ENCODE results near the gene ITGAV. TPM values are rescaled to one million over a fixed set of nuclear protein-coding genes. Genes with fewer than 3 reads are reported as not detected.

Gene ITGAV
- total RNA-seq, 1 experiment from 2014 or later = 26.9 TPM

DNA sequence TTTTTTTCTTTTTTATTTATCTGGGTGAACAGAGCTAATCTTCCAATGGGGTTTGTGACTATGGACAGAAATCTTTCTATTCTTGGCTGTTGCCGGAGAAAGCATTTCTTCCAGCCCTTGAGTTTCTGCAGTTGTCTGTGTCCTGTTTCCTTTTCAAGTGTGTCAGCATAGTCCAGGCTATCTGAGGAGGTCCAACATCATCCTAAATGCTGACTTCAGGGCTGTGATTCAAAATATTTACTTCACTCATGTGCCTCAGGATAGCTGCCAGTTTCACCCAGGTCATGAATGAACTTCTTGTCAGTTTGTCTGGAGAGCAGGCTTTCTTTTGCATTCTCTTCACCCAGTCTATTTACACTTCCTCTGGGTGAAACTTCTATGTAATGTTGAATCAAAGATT lies 27.9 kb downstream of the ITGAV start:
- H3K27me3 Mint-ChIP-seq (ENCODE audit: low read depth) = no peaks in the 10 kb centered on the region
- Histone ChIP-seq H4K20me1 (ENCODE audit: control insufficient read depth, insufficient read depth, insufficient read length) (no peaks in the 10 kb centered on the region), H3T11ph (ENCODE audit: low read length) (no peak overlapping the region), H3K18ac (ENCODE audit: insufficient read length, low read depth, low read length) (no peak overlapping the region), H2BK5ac (ENCODE audit: insufficient read length, low read length) (no peak overlapping the region), H3K27me3 (ENCODE audit: insufficient read depth, low read length) (no peaks in the 10 kb centered on the region), H3K4ac (ENCODE audit: low read depth, low read length) (no peak overlapping the region), H2BK12ac (ENCODE audit: insufficient read length, low read depth, low read length) (no peak overlapping the region), H3K9me3 (ENCODE audit: control insufficient read depth, low read depth, low read length) (no peaks in the 10 kb centered on the region), H3K27ac (ENCODE audit: insufficient read length, low read depth, low read length) (no peak overlapping the region), H4K91ac (ENCODE audit: insufficient read length, low read depth, low read length) (no peak overlapping the region), H3K9ac (ENCODE audit: extremely low read depth, insufficient read length, low read length) (no peak overlapping the region), H3K79me1 (ENCODE audit: insufficient read depth, low read depth, low read length, poor library complexity, severe bottlenecking) (no peaks in the 10 kb centered on the region), H2BK15ac (ENCODE audit: low read depth, low read length) (no peak overlapping the region), H3K79me2 (ENCODE audit: insufficient read depth, low read length) (no peaks in the 10 kb centered on the region), H3K56ac (ENCODE audit: insufficient read length, low read depth, low read length) (no peak overlapping the region), H2AK5ac (ENCODE audit: insufficient read length, low read length) (no peak overlapping the region), H2BK120ac (ENCODE audit: low read depth, low read length, poor library complexity, severe bottlenecking) (no peak overlapping the region), H3K4me2 (ENCODE audit: insufficient read depth, insufficient read length, low read length) (no peak overlapping the region), H3K4me1 (ENCODE audit: insufficient read depth, low read length) (no peaks in the 10 kb centered on the region), H3K23ac (ENCODE audit: insufficient read length, low read depth, low read length) (no peak overlapping the region), H3K23me2 (ENCODE audit: insufficient read length, low read depth, low read length, poor library complexity, severe bottlenecking) (no peaks in the 10 kb centered on the region), H3K14ac (ENCODE audit: insufficient read depth, low read length) (no peak overlapping the region), H2AFZ (ENCODE audit: low read length) (no peak overlapping the region), H2BK20ac (ENCODE audit: low read depth, low read length, poor library complexity, severe bottlenecking) (no peak overlapping the region), H4K5ac (ENCODE audit: insufficient read length, low read depth, low read length) (no peak overlapping the region), H4K8ac (replicated peaks; ENCODE audit: insufficient read length, low read depth, low read length) (no peak overlapping the region)
- H3K9me3 Mint-ChIP-seq = no peaks in the 10 kb centered on the region
- TF ChIP-seq CTCF (conservative IDR thresholded peaks at IDR 0.05) = no peak
- H3K4me1 Mint-ChIP-seq = 0 out of 4 replicates have a peak, but pooled peaks cover 0 to 3% of the 10 kb centered on the region in 2 experiments
- H3K27ac Mint-ChIP-seq = peak overlapping the region in 2 of 3 experiments; percentile 14 to 34; a peak in 2 of 7 replicates
- DNase-seq = no peak
- no CpG with 5 or more reads among the region's 1 CpG for WGBS (ENCODE audit: extremely low coverage, insufficient read length, low lambda C conversion rate)
- H3K36me3 Mint-ChIP-seq (ENCODE audit: insufficient read depth in 1 of 3, low read depth in 3 of 3) = no peaks in the 10 kb centered on the region
- no peak overlapping the region for H3K4me3 Mint-ChIP-seq
